Endothelial cell of umbilical vein (primary cell): ENCODE data around the gene EPHA10.

Source experiments
- POLR2A ChIP-seq: IDR thresholded peaks from 2 replicates; pipeline ENCODE4 v1.6.1; 2012; ENCODE audit warnings: low read depth, mild to moderate bottlenecking, control low read depth, low read length
- TF ChIP-seq, protein P1 (sequence below), 2 donors: IDR thresholded peaks; 1 replicate in 1 of 2; 2 replicates in 1 of 2; pipeline ENCODE4 v1.5.1; 2011; ENCODE audit warnings: low read length in 2 of 2, mild to moderate bottlenecking in 2 of 2, moderate library complexity in 2 of 2, control low read depth in 1 of 2, inconsistent platforms in 1 of 2, low read depth in 1 of 2; ENCODE audit not compliant: insufficient read depth in 1 of 2; ENCODE audit errors: extremely low read depth in 1 of 2

DNA sequence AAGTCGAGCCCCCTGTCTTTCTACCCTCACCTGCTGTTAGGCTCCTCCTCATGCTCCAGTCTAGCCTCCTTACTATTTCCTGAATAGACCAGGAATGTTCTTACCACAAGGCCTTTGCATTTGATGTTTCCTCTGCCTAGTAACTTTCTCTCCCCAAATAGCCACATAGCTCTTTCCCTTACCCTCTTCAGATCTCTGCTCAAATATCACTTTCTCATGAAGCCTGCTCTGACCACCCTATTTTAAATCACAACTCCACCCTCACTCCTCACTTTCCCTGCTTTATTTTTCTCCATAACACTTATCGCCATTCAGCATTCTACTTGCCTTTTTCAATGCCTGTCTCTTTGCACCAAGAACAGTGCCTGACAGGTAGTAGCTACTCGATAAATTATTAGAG, 79.2 kb downstream of the EPHA10 start:
- TF ChIP-seq, protein P1, sequence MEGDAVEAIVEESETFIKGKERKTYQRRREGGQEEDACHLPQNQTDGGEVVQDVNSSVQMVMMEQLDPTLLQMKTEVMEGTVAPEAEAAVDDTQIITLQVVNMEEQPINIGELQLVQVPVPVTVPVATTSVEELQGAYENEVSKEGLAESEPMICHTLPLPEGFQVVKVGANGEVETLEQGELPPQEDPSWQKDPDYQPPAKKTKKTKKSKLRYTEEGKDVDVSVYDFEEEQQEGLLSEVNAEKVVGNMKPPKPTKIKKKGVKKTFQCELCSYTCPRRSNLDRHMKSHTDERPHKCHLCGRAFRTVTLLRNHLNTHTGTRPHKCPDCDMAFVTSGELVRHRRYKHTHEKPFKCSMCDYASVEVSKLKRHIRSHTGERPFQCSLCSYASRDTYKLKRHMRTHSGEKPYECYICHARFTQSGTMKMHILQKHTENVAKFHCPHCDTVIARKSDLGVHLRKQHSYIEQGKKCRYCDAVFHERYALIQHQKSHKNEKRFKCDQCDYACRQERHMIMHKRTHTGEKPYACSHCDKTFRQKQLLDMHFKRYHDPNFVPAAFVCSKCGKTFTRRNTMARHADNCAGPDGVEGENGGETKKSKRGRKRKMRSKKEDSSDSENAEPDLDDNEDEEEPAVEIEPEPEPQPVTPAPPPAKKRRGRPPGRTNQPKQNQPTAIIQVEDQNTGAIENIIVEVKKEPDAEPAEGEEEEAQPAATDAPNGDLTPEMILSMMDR (IDR thresholded peaks at IDR 0.05; ENCODE audit: extremely low read depth in 1 of 2, insufficient read depth in 1 of 2, low read depth in 1 of 2, low read length in 2 of 2): no peak
- no peak for TF ChIP-seq POLR2A
